ENCODE measurements around the gene PPP1R3G.

- TF ChIP-seq RAD21 (conservative IDR thresholded peaks at IDR 0.05 in 1 of 2, IDR thresholded peaks at IDR 0.05 in 1 of 2): no peak
- TF ChIP-seq, protein P1, sequence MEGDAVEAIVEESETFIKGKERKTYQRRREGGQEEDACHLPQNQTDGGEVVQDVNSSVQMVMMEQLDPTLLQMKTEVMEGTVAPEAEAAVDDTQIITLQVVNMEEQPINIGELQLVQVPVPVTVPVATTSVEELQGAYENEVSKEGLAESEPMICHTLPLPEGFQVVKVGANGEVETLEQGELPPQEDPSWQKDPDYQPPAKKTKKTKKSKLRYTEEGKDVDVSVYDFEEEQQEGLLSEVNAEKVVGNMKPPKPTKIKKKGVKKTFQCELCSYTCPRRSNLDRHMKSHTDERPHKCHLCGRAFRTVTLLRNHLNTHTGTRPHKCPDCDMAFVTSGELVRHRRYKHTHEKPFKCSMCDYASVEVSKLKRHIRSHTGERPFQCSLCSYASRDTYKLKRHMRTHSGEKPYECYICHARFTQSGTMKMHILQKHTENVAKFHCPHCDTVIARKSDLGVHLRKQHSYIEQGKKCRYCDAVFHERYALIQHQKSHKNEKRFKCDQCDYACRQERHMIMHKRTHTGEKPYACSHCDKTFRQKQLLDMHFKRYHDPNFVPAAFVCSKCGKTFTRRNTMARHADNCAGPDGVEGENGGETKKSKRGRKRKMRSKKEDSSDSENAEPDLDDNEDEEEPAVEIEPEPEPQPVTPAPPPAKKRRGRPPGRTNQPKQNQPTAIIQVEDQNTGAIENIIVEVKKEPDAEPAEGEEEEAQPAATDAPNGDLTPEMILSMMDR (IDR thresholded peaks at IDR 0.05): no peak
- no peak for TF ChIP-seq TFCP2L1 (CRISPR knock-in tag; IDR thresholded peaks at IDR 0.05)
- TF ChIP-seq EHMT2 (IDR thresholded peaks at IDR 0.05; ENCODE audit: low read depth): no peak
- TF ChIP-seq RFX5 (IDR thresholded peaks at IDR 0.05): no peak
- no peak for TF ChIP-seq SREBF2 (IDR thresholded peaks at IDR 0.05)
- no peak for TF ChIP-seq REST (IDR thresholded peaks at IDR 0.05)
- TF ChIP-seq POLR2AphosphoS2 (conservative IDR thresholded peaks at IDR 0.05; ENCODE audit: low read length): no peak
- no peak for TF ChIP-seq POLR2A (IDR thresholded peaks at IDR 0.05; ENCODE audit: low read length)
- no peak for TF ChIP-seq EP300 (IDR thresholded peaks at IDR 0.05)
- TF ChIP-seq, protein P2, sequence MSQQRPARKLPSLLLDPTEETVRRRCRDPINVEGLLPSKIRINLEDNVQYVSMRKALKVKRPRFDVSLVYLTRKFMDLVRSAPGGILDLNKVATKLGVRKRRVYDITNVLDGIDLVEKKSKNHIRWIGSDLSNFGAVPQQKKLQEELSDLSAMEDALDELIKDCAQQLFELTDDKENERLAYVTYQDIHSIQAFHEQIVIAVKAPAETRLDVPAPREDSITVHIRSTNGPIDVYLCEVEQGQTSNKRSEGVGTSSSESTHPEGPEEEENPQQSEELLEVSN (IDR thresholded peaks at IDR 0.05; ENCODE audit: borderline replicate concordance, low read depth): no peak
- TF ChIP-seq JUN (IDR thresholded peaks at IDR 0.05): no peak
- no peak for TF ChIP-seq HOXA7 (CRISPR knock-in tag; IDR thresholded peaks at IDR 0.05)
- no peak for TF ChIP-seq MYC (IDR thresholded peaks at IDR 0.05; ENCODE audit: borderline replicate concordance, low read length)
These were observed 18.6 kb upstream of the PPP1R3G start for GRCh38 chr6:5066456-5067093.
